OCI-LY7 (cell line): ENCODE measurements around the gene ACOXL. TPM values are rescaled to one million over a fixed set of nuclear protein-coding genes. Genes with fewer than 3 reads are reported as not detected.

ENCODE experiments used
- BruUV-seq: library from RNA; stranded (reverse); fragments of 400-500 nt; replicated peaks from 2 replicates; lab custom pipeline; 2021; lab: Mats Ljungman, UMichigan
- CTCF ChIA-PET: fragments of 300-600 bp; sonication (Branson Sonifier 250); formaldehyde crosslinking; loops from one replicate; lab custom pipeline; 2022; ENCODE audit warnings: antibody characterized with exemption; ENCODE audit not compliant: unreplicated experiment; lab: Charles Lee
- POLR2A ChIA-PET: fragments of 300-600 bp; sonication (Branson Sonifier 250); formaldehyde crosslinking; loops from one replicate; lab custom pipeline; 2022; ENCODE audit warnings: antibody characterized with exemption; lab: Charles Lee
- DNase-seq: peaks from one replicate; pipeline ENCODE4 v3.0.0-alpha.2; 2015; ENCODE audit warnings: low spot score
- H2AFZ ChIP-seq: fragments of 200-600 bp; sonication (generic), shearing (Covaris generic); 2 replicates; pipeline ENCODE4 v1.6.1; 2014; ENCODE audit warnings: mild to moderate bottlenecking, antibody characterized with exemption, low read length, moderate library complexity
- H3K27ac ChIP-seq: fragments of 200-600 bp; sonication (generic); 2 replicates; pipeline ENCODE4 v1.5.1; 2014; ENCODE audit warnings: mixed run types, low read depth, mild to moderate bottlenecking, moderate library complexity, low read length, inconsistent platforms; ENCODE audit not compliant: poor library complexity, severe bottlenecking
- H3K36me3 ChIP-seq: fragments of 200-600 bp; sonication (generic); 2 replicates; pipeline ENCODE4 v1.6.1; 2014; ENCODE audit warnings: mild to moderate bottlenecking, antibody characterized with exemption, low read length, moderate library complexity, mixed read lengths; ENCODE audit not compliant: insufficient read depth
- H3K4me1 ChIP-seq: fragments of 200-600 bp; sonication (generic); 2 replicates; pipeline ENCODE4 v1.5.1; 2014; ENCODE audit warnings: mild to moderate bottlenecking, low read length; ENCODE audit not compliant: insufficient read depth, poor library complexity, severe bottlenecking
- H3K4me2 ChIP-seq: fragments of 200-600 bp; sonication (generic); 2 replicates; pipeline ENCODE4 v1.6.1; 2014; ENCODE audit warnings: mild to moderate bottlenecking, low read length
- H3K4me3 ChIP-seq: fragments of 200-600 bp; sonication (generic); 2 replicates; pipeline ENCODE4 v1.5.1; 2014; ENCODE audit warnings: mild to moderate bottlenecking, low read depth, low read length; ENCODE audit not compliant: poor library complexity, severe bottlenecking
- H3K79me2 ChIP-seq: fragments of 200-600 bp; sonication (generic); 2 replicates; pipeline ENCODE4 v1.6.1; 2016; ENCODE audit warnings: low read depth, mild to moderate bottlenecking, low read length, moderate library complexity, mixed read lengths; ENCODE audit not compliant: insufficient read depth
- H3K9me2 ChIP-seq: fragments of 200-600 bp; sonication (generic); 2 replicates; pipeline ENCODE4 v1.6.1; 2016; ENCODE audit warnings: mild to moderate bottlenecking, low read length, mixed read lengths; ENCODE audit not compliant: insufficient read depth
- H3K9me3 ChIP-seq: fragments of 200-600 bp; sonication (generic); 2 replicates; pipeline ENCODE4 v1.6.1; 2014; ENCODE audit warnings: mild to moderate bottlenecking, mixed run types, low read length, mixed read lengths
- H4K20me1 ChIP-seq: fragments of 200-600 bp; sonication (generic); 2 replicates; pipeline ENCODE4 v1.6.1; 2014; ENCODE audit warnings: mild to moderate bottlenecking, antibody characterized with exemption, low read length, moderate library complexity, mixed read lengths; ENCODE audit not compliant: insufficient read depth
- CTCF ChIP-seq: fragments of 200-600 bp; sonication (generic); conservative IDR thresholded peaks from 2 replicates; pipeline ENCODE4 v1.5.1; 2014; ENCODE audit warnings: mild to moderate bottlenecking, antibody characterized with exemption, low read length, moderate library complexity, mixed read lengths
- EZH2phosphoT487 ChIP-seq: fragments of 200-600 bp; sonication (generic); IDR thresholded peaks from 2 replicates; pipeline ENCODE4 v1.6.1; 2018; ENCODE audit warnings: low read depth, borderline replicate concordance, mild to moderate bottlenecking, mixed run types, antibody characterized with exemption, low read length, moderate library complexity, mixed read lengths
- intact Hi-C: fragments of 100-400 bp; cut with micrococcal nuclease; formaldehyde crosslinking; loops from one replicate; pipeline ENCODE4 v1.10.0; 2022; ENCODE audit not compliant: unreplicated experiment
- total RNA-seq, 2 experiments: library from RNA; depleted of rRNA in 1 of 2; stranded (reverse); fragments of >200 nt in 1 of 2; shearing (Covaris generic) in 1 of 2; gene quantifications; 2 replicates each; pipeline ENCODE4 v1.2.3, GENCODE V29; 2014 to 2022

ACOXL gene
- total RNA-seq, 2 experiments from 2014 or later, result 1.4 TPM; not detected in 1

- H3K4me3 ChIP-seq, result no peak overlapping the region
- H3K9me2 ChIP-seq, result no peaks in the 10 kb centered on the region
- no peaks in the 10 kb centered on the region for H3K9me3 ChIP-seq
- H2AFZ ChIP-seq, result no peak overlapping the region
- H3K4me2 ChIP-seq, result no peak overlapping the region
- peaks cover 88% of the 10 kb centered on the region for H3K79me2 ChIP-seq
- H3K27ac ChIP-seq, result no peak overlapping the region
- peaks cover 95% of the 10 kb centered on the region for H3K36me3 ChIP-seq
- BruUV-seq, result no TSS peak
- TF ChIP-seq EZH2phosphoT487 (no peak), CTCF (no peak)
- no peak for DNase-seq
- POLR2A ChIA-PET, result interaction anchor here (0.6 to 1.4 kb wide), 3 partner anchors 13 to 533 kb away, joined by 3 to 8 read pairs (median 3); no protein-coding TSS in a partner anchor
- CTCF ChIA-PET, result no interaction called here
- intact Hi-C loops, result no loop called here
- H3K4me1 ChIP-seq, result peaks cover 13% of the 10 kb centered on the region
- H4K20me1 ChIP-seq, result peaks cover 36% of the 10 kb centered on the region
These were observed 412.9 kb downstream of the ACOXL start for GRCh38 chr2:111145103-111145760.

GRCh38 chr2:111145951-111146350, 413.6 kb downstream of the ACOXL start:
- H3K4me1 ChIP-seq, result peaks cover 13% of the 10 kb centered on the region

More at GRCh38 chr2:111145951-111146350, 413.6 kb downstream of the ACOXL start:
- Histone ChIP-seq H3K27ac (no peak overlapping the region), H3K79me2 (peaks cover 83% of the 10 kb centered on the region), H3K4me2 (no peak overlapping the region), H3K4me3 (no peak overlapping the region), H3K9me3 (no peaks in the 10 kb centered on the region), H3K36me3 (peaks cover 95% of the 10 kb centered on the region), H4K20me1 (peaks cover 36% of the 10 kb centered on the region), H3K9me2 (no peaks in the 10 kb centered on the region), H2AFZ (no peak overlapping the region)
- no peak for DNase-seq
- intact Hi-C loops, result no loop called here
- no TSS peak for BruUV-seq
- POLR2A ChIA-PET, result interaction anchor here (0.6 to 1.4 kb wide), 3 partner anchors 12 to 532 kb away, joined by 3 to 8 read pairs (median 3); no protein-coding TSS in a partner anchor
- no peak for TF ChIP-seq CTCF
- TF ChIP-seq EZH2phosphoT487, result no peak
- CTCF ChIA-PET, result no interaction called here
